DND-41 (cell line): Measurements from ENCODE around the gene CALY.

Experiments
- EZH2 ChIP-seq: IDR thresholded peaks from 3 replicates; pipeline ENCODE4 v1.6.1; 2012; ENCODE audit warnings: borderline replicate concordance, low read depth, mild to moderate bottlenecking, moderate library complexity, low read length, inconsistent platforms; ENCODE audit not compliant: severe bottlenecking
- TF ChIP-seq, protein P1 (sequence below): IDR thresholded peaks from 2 replicates; pipeline ENCODE4 v1.5.1; 2012; ENCODE audit warnings: borderline replicate concordance, low read length, moderate library complexity, mild to moderate bottlenecking; ENCODE audit not compliant: poor library complexity, severe bottlenecking; ENCODE audit errors: extremely low read depth

DNA sequence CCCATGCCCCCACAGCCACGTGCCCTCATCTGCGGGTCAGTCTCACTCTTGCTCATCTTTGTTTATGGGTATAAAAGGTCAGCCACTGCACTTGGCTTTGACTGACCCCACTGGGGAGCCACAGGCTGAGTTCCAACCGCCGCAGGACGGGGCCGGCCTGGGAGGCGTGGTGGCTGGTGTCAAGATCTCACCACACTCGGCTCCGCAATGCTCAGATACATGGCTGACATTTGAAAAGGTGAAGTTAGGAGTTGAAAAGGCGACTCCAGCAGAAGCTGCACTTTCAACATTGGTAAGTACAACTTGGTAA lies 42.9 kb downstream of the CALY start:
- TF ChIP-seq, protein P1, sequence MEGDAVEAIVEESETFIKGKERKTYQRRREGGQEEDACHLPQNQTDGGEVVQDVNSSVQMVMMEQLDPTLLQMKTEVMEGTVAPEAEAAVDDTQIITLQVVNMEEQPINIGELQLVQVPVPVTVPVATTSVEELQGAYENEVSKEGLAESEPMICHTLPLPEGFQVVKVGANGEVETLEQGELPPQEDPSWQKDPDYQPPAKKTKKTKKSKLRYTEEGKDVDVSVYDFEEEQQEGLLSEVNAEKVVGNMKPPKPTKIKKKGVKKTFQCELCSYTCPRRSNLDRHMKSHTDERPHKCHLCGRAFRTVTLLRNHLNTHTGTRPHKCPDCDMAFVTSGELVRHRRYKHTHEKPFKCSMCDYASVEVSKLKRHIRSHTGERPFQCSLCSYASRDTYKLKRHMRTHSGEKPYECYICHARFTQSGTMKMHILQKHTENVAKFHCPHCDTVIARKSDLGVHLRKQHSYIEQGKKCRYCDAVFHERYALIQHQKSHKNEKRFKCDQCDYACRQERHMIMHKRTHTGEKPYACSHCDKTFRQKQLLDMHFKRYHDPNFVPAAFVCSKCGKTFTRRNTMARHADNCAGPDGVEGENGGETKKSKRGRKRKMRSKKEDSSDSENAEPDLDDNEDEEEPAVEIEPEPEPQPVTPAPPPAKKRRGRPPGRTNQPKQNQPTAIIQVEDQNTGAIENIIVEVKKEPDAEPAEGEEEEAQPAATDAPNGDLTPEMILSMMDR, result no peak
- no peak for TF ChIP-seq EZH2
